Liver (tissue), 9 donors: ENCODE data around the gene C1QTNF1. TPM values are rescaled to one million over a fixed set of nuclear protein-coding genes. Genes with fewer than 3 reads are reported as not detected.

Experiments
- DNase-seq: peaks from one replicate; pipeline ENCODE4 v3.0.0-alpha.2; 2017; ENCODE audit warnings: low spot score
- H3K27ac ChIP-seq, 2 donors: one replicate each; pipeline ENCODE4 v1.7.0; 2013; ENCODE audit warnings: inconsistent platforms in 2 of 2, low read length in 2 of 2, control low read depth in 1 of 2, low read depth in 1 of 2, mild to moderate bottlenecking in 1 of 2
- H3K27me3 ChIP-seq, 4 donors: one replicate each; pipeline versions ENCODE4 v1.6.1 to v1.7.0; 2013; ENCODE audit warnings: low read length in 3 of 4, inconsistent platforms in 1 of 4, mild to moderate bottlenecking in 1 of 4, moderate library complexity in 1 of 4; ENCODE audit not compliant: control insufficient read depth in 4 of 4, insufficient read depth in 4 of 4
- H3K36me3 ChIP-seq, 4 donors: one replicate each; pipeline versions ENCODE4 v1.6.1 to v1.7.0; 2013; ENCODE audit warnings: low read length in 3 of 4, mild to moderate bottlenecking in 3 of 4, low read depth in 1 of 4, moderate library complexity in 1 of 4; ENCODE audit not compliant: control insufficient read depth in 4 of 4, insufficient read depth in 3 of 4
- H3K4me1 ChIP-seq, 4 donors: one replicate each; pipeline versions ENCODE4 v1.6.1 to v1.7.0; 2013; ENCODE audit warnings: low read length in 3 of 4, mild to moderate bottlenecking in 3 of 4, moderate library complexity in 1 of 4; ENCODE audit not compliant: control insufficient read depth in 4 of 4, insufficient read depth in 4 of 4
- H3K4me3 ChIP-seq, 3 donors: one replicate each; pipeline versions ENCODE4 v1.6.1 to v1.7.0; 2013; ENCODE audit warnings: low read length in 3 of 3, control low read depth in 1 of 3, low read depth in 1 of 3, mild to moderate bottlenecking in 1 of 3
- H3K9ac ChIP-seq, 2 donors: one replicate each; pipeline ENCODE4 v1.7.0; 2013; ENCODE audit warnings: low read length in 2 of 2, mild to moderate bottlenecking in 2 of 2, moderate library complexity in 2 of 2, control low read depth in 1 of 2, low read depth in 1 of 2
- H3K9me3 ChIP-seq, 4 donors: one replicate each; pipeline versions ENCODE4 v1.6.1 to v1.7.0; 2013; ENCODE audit warnings: low read length in 3 of 4; ENCODE audit not compliant: control insufficient read depth in 4 of 4
- ATF3 ChIP-seq: IDR thresholded peaks from 2 replicates; pipeline ENCODE4 v1.6.1; 2016; ENCODE audit warnings: antibody characterized with exemption
- CTCF ChIP-seq: fragments of 150-350 bp; IDR thresholded peaks from 2 replicates; pipeline ENCODE4 v1.5.1; 2017; ENCODE audit warnings: improper control_type of control experiment, low read depth, low read length; ENCODE audit not compliant: missing input control
- EGR1 ChIP-seq, 2 donors: IDR thresholded peaks; 2 replicates each; pipeline ENCODE4 v1.6.1; 2016 to 2018; ENCODE audit warnings: antibody characterized with exemption in 2 of 2, low read depth in 2 of 2
- FOXA1 ChIP-seq: IDR thresholded peaks from 2 replicates; pipeline ENCODE4 v1.6.1; 2016; ENCODE audit warnings: antibody characterized with exemption
- FOXA2 ChIP-seq: IDR thresholded peaks from 2 replicates; pipeline ENCODE4 v1.6.1; 2016; ENCODE audit warnings: antibody characterized with exemption
- GABPA ChIP-seq, 2 donors: IDR thresholded peaks in 1 of 2; conservative IDR thresholded peaks in 1 of 2; 2 replicates each; pipeline ENCODE4 v1.6.1; 2016; ENCODE audit warnings: antibody characterized with exemption in 2 of 2, mild to moderate bottlenecking in 1 of 2, moderate library complexity in 1 of 2
- HNF4A ChIP-seq, 2 donors: conservative IDR thresholded peaks; 2 replicates each; pipeline ENCODE4 v1.6.1; 2016; ENCODE audit warnings: antibody characterized with exemption in 2 of 2, mild to moderate bottlenecking in 2 of 2
- HNF4G ChIP-seq: IDR thresholded peaks from 2 replicates; pipeline ENCODE4 v1.6.1; 2016; ENCODE audit warnings: antibody characterized with exemption
- JUND ChIP-seq, 2 donors: IDR thresholded peaks; 2 replicates each; pipeline ENCODE4 v1.6.1; 2016; ENCODE audit warnings: antibody characterized with exemption in 2 of 2
- NR2F2 ChIP-seq: IDR thresholded peaks from 2 replicates; pipeline ENCODE4 v1.6.1; 2016; ENCODE audit warnings: antibody characterized with exemption
- RAD21 ChIP-seq, 2 donors: IDR thresholded peaks; 2 replicates each; pipeline ENCODE4 v1.6.1; 2016; ENCODE audit warnings: antibody characterized with exemption in 2 of 2, mild to moderate bottlenecking in 2 of 2
- RXRA ChIP-seq, 2 donors: IDR thresholded peaks; 2 replicates each; pipeline ENCODE4 v1.6.1; 2017 to 2018; ENCODE audit warnings: antibody characterized with exemption in 2 of 2, mild to moderate bottlenecking in 1 of 2
- SP1 ChIP-seq: IDR thresholded peaks from 2 replicates; pipeline ENCODE4 v1.6.1; 2018; ENCODE audit warnings: antibody characterized with exemption, mild to moderate bottlenecking
- TAF1 ChIP-seq: conservative IDR thresholded peaks from 2 replicates; pipeline ENCODE4 v1.6.1; 2016; ENCODE audit warnings: antibody characterized with exemption, mild to moderate bottlenecking
- YY1 ChIP-seq: IDR thresholded peaks from 2 replicates; pipeline ENCODE4 v1.6.1; 2016; ENCODE audit warnings: antibody characterized with exemption, mild to moderate bottlenecking
- ZBTB33 ChIP-seq: IDR thresholded peaks from 2 replicates; pipeline ENCODE4 v1.6.1; 2016; ENCODE audit warnings: antibody characterized with exemption
- WGBS: extraction: QIAGEN DNeasy Blood & Tissue Kit; methylation state at CpG from one replicate; pipeline ENCODE4 v1.1.7; 2013; 5-methylcytosine and 5-hydroxymethylcytosine counted together
- polyA plus RNA-seq, 2 donors: library from polyadenylated mRNA; stranded (reverse) in 1 of 2; unstranded in 1 of 2; fragments of 200-250 nt in 1 of 2; fragments of >200 nt in 1 of 2; fragmentation: Nextera tagmentation in 1 of 2; extraction: Ambion mirVana in 1 of 2; gene quantifications; one replicate each; pipeline versions ENCODE4 v1.2.1 to v1.2.3, GENCODE V29; 2013 to 2015
- total RNA-seq, 2 donors: library from RNA; depleted of rRNA; stranded (reverse); fragments of >200 nt; gene quantifications; one replicate each; pipeline ENCODE4 v1.2.3, GENCODE V29; 2014
- TF ChIP-seq, protein P1 (sequence below): IDR thresholded peaks from 2 replicates; pipeline ENCODE4 v1.6.1; 2016; ENCODE audit warnings: antibody characterized with exemption, mild to moderate bottlenecking
- TF ChIP-seq, protein P2 (sequence below): IDR thresholded peaks from 2 replicates; pipeline ENCODE4 v1.6.1; 2016; ENCODE audit warnings: antibody characterized with exemption
- donor health status: healthy.
- donor health status: healthy.
- donor health status: healthy.
- donor health status: healthy.
- donor health status: healthy.

The C1QTNF1 gene
- total and polyA plus RNA-seq, 4 donors = 0.56 to 54.6 (median 16.1) TPM

DNA sequence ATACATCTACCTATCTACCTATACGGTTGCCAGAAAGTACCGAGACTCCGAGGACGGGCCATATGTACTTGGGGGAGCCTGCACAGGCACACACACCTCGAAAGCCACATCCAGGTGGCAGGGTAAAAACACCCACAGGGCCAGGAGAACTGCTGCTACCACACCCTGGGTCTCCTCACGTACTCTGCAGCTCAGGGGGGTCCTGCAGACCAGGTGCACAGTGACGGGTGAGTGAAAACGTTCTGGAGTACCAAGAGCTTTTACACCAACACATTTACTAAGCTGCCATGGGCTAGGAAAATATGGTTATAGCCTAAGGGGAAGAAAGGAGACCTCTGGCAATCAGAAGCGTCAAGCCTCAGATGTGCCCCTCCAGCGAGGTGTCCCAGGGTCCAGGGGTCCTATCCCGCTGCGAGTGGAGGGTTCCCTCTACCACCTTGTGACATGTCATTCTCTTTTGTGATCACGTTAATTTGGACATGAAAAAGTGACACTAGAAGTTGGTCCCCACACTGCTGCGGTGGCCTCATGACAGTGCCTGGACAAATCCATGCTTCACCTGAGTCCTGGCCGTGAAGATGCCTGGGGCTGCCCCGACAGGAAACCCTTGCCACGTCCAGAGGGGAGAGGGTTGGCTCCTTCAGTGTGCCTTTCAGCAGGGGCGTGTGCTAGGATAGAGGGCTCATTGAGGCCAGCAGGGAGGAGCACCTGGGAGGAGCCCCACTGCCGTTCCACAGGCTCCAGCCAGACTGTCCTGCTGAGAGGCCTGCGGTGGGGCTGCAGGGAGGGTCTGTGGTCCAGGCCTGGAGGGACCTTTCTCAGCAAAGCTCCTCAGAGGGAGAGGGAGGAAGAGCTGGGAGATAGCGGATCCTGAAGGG is 16.2 kb upstream of the C1QTNF1 start:
- 79% methylated on average over 21 of the region's 21 CpGs for WGBS
- Histone ChIP-seq H3K9me3 (no peaks in the 10 kb centered on the region), H3K27ac (no peak overlapping the region), H3K9ac (peak overlapping the region in 1 of 2 donors; percentile 13), H3K27me3 (no peaks in the 10 kb centered on the region), H3K4me1 (peaks cover 0 to 30% (median 10%) of the 10 kb centered on the region in 4 donors), H3K4me3 (no peak overlapping the region), H3K36me3 (no peaks in the 10 kb centered on the region)
- DNase-seq = no peak
- no peak for TF ChIP-seq GABPA (IDR thresholded peaks at IDR 0.05 in 1 of 2, conservative IDR thresholded peaks at IDR 0.05 in 1 of 2)
- TF ChIP-seq NR2F2 = no peak
- TF ChIP-seq SP1 = no peak
- TF ChIP-seq, protein P1, sequence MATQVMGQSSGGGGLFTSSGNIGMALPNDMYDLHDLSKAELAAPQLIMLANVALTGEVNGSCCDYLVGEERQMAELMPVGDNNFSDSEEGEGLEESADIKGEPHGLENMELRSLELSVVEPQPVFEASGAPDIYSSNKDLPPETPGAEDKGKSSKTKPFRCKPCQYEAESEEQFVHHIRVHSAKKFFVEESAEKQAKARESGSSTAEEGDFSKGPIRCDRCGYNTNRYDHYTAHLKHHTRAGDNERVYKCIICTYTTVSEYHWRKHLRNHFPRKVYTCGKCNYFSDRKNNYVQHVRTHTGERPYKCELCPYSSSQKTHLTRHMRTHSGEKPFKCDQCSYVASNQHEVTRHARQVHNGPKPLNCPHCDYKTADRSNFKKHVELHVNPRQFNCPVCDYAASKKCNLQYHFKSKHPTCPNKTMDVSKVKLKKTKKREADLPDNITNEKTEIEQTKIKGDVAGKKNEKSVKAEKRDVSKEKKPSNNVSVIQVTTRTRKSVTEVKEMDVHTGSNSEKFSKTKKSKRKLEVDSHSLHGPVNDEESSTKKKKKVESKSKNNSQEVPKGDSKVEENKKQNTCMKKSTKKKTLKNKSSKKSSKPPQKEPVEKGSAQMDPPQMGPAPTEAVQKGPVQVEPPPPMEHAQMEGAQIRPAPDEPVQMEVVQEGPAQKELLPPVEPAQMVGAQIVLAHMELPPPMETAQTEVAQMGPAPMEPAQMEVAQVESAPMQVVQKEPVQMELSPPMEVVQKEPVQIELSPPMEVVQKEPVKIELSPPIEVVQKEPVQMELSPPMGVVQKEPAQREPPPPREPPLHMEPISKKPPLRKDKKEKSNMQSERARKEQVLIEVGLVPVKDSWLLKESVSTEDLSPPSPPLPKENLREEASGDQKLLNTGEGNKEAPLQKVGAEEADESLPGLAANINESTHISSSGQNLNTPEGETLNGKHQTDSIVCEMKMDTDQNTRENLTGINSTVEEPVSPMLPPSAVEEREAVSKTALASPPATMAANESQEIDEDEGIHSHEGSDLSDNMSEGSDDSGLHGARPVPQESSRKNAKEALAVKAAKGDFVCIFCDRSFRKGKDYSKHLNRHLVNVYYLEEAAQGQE = no peak
- TF ChIP-seq, protein P2, sequence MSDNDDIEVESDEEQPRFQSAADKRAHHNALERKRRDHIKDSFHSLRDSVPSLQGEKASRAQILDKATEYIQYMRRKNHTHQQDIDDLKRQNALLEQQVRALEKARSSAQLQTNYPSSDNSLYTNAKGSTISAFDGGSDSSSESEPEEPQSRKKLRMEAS = no peak
- TF ChIP-seq YY1 = no peak
- no peak for TF ChIP-seq EGR1 (IDR thresholded peaks at IDR 0.05; ENCODE audit: low read depth in 2 of 2)
- no peak for TF ChIP-seq RXRA (IDR thresholded peaks at IDR 0.05)
- TF ChIP-seq JUND (IDR thresholded peaks at IDR 0.05) = no peak
- no peak for TF ChIP-seq CTCF
- no peak for TF ChIP-seq FOXA2
- TF ChIP-seq TAF1 = no peak
- TF ChIP-seq RAD21 (IDR thresholded peaks at IDR 0.05) = no peak
- TF ChIP-seq ZBTB33 = no peak
- no peak for TF ChIP-seq HNF4G
- no peak for TF ChIP-seq HNF4A (conservative IDR thresholded peaks at IDR 0.05)
- TF ChIP-seq ATF3 = no peak
- no peak for TF ChIP-seq FOXA1
